Right renal pelvis (tissue), 4 donors: Measurements from ENCODE around the gene ALDH3B2. TPM values are rescaled to one million over a fixed set of nuclear protein-coding genes. Genes with fewer than 3 reads are reported as not detected.
"Not testable (repeated sequence)": the region's sequence is repeated elsewhere in the genome, so short reads cannot be mapped to it uniquely, and the experiment has no call there.

Experiments
- DNase-seq, 4 donors: peaks; one replicate each; pipeline ENCODE4 v3.0.0-alpha.2; 2013; ENCODE audit warnings: low read depth in 4 of 4, low spot score in 3 of 4, missing footprints in 1 of 4
- polyA plus RNA-seq, 4 donors: library from polyadenylated mRNA; unstranded; fragments of 120-200 nt; gene quantifications; one replicate each; pipeline ENCODE4 v1.2.1, GENCODE V29; 2013; ENCODE audit not compliant: insufficient read length in 4 of 4

ALDH3B2 gene
- polyA plus RNA-seq, 4 donors: 1.9 to 4.8 (median 3.1) TPM

DNA sequence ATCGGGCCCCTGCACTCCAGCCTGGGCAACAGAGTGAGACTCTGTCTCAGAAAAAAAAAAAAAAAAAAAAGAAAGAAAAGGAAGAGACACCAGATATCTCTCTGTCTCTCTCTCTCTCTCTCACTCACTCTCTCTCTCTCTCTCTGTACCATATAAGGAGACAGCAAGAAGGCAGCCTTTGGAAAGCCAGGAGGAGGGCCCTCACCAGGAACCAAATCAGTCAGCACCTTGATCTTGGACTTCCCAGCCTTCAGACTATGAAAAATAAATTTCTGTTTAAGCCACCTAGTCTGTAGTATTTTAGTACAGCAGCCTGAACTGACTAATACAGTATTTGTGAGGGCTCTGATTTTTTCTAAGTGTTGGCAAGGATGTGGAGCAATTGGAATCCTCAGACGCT, 13.6 kb upstream of the ALDH3B2 start:
- DNase-seq: no peak

DNA sequence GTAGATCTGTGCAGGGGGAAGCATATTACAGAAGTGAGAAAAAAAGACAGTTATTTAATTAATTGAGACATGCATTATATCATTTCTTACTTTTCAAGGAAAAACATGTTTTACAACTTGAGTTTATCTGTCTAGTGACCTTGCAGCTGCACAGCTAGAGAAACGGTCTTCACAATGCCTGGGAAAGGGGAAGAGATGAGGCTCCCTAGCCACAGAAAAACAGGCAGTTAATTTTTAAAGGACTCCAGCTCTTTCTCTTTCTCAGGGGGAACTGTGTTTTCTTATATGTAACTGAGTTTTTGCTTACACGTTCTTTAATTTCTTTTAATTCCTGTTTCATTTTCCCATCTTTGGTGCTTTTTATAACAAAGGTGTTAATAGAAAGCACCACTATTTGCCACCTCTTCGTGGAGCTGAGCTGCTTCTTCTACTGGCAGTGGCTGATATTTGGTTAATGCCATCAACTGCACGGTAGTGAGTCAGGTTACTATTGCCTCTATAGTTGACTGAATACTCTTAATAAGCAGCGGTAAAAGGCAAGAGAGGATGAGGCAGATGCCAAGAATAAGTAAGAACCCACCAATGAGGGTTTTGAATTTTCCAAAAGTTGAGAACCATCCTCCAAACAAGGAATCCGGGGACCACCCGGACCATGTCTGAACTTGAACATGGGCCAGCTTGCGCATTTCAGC, 11.4 kb upstream of the ALDH3B2 start:
- DNase-seq: not testable (repeated sequence)

DNA sequence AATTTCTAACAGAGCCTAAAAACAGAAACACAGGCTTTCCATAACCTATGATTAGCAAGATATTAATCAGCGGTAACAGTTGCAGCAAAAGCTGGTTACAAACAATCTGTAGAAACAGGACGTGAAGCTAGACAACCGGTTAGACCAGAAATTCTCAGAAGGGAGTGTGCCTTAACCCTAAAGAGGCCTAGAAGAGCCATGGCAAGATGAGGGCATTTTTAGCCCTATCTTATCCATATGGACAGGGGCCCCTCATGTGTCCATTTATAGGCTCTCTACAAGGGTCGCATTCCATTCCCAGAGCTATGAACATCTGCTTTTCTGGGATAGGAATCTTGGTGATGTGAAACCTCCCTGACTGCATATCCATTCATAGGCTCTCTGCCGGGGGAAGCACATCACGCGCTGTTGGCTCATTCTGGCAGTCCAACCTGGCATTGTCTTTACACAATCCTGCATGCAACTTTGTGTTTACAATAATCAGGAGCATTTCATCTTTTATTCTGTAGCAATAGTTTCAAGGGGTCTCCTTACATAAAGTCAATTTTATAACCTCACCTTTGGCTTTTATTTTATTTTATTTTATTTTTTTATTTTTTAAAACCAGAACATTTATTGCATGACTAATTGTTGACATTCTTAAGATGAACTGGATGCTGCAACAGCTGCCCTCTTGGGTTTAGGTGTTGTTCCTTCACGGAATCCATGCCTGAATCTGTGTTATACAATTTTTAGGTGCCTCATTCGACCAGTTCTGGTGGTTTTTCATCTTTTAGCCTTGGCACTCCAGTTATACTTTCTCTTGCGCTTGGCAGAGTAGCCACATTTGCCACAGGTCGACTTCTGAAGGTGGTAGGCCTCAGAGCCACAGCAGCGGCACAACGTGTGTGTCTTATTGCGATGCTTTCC, 8.0 kb upstream of the ALDH3B2 start:
- not testable (repeated sequence) for DNase-seq

DNA sequence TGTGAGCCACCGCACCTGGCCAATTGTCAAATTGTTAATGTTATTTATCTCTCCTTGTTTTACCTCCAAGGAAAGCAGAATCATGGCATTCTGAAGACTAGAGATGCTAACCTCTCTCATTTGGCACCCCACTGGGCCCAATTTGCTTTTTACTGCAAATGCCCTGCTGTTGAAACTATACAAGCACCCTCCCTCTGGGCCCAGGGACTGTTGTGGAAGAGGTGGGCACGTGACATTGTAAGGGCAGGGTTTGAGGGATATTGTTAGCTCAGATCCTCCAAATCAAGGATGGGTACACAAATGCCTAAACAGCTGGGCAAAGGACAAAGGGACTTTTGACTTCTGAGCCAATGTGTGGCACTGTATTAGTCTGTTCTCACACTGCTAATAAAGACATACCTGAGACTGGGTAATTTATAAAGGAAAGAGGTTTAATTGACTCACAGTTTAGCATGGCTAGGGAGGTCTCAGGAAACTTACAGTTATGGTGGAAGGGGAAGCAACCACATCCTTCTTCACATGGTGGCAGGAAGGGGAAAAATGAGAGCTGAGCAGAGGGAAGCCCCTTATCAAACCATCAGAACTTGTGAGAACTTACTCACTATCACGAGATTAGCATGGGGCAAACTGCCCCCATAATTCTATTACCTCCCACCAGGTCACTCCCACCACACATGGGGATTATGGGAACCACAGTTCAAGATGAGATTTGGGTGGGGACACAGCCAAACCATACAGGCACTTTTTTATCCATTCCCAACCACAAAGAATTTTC, 6.5 kb upstream of the ALDH3B2 start:
- no peak for DNase-seq

DNA sequence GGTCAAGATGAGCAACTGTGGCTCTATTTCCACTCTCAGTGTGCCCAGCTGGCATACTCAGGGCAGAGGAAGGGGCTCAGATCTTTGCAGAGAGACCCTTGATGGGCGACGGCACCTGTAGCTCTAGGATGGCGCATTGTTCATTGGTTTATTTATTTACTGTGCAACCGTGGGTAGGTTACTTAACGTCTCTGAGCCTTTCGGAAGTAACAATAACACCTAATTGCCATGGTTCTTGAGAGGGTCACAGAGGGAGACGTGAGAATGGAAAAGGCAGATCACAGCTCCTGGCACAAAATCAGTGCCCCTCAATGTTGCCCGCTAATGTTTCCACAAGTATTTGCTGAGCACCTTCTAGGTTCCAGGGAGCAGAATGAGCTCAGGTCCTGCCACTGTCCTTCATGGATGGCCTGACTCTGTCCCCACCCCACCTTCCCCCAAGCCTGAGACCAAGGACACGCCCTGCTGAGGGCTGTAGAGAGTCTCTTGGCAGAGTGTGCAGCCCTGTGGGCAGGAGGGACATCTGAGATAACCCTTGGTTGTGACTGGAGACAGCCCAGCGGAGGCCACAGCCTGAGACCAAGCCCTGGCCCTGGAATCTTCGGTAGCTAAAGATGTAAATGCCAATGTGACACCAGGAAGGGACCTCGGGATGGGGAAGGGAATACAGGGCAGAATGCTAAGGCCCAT, 780 bp upstream of the ALDH3B2 start:
- no peak for DNase-seq

DNA sequence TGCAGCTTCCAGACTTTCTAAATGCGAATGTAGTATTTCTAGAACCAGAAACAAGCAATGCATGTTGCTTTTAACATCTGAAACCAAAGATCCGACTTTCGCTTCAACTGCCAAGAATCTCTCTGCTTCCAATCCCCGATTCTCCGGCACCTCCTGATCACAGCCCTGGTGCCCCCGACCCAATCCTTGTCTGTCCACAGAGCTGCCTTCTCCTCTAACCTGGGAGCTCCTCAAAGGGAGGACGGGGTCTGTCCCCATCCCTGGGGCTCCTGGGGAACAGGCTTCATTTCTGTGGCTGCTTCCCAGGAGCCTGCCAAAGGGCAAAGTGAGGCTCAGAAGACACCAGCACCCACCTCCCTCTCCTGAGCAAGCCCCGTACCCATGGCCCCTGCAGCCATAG, 521 bp downstream of the ALDH3B2 start:
- no peak for DNase-seq

DNA sequence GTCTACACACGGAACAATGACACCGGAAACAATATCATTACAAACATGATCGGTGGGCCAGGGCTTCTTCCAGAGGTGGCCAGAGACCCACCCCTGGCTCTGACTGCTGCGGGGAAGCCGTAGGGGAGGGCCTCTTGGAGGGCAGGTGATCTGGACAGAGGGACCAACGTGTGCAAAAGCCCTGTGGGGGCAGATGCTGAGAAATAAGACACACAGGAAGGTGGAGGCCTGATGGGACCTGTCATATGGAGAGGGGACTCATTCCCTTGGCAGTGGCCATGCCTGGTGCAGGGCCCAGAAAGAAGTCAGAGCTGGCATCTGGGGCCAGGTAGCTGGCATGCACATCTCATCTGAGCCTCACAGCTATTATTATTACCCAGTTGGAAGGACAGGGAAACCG, 1.1 kb downstream of the ALDH3B2 start:
- no peak for DNase-seq

DNA sequence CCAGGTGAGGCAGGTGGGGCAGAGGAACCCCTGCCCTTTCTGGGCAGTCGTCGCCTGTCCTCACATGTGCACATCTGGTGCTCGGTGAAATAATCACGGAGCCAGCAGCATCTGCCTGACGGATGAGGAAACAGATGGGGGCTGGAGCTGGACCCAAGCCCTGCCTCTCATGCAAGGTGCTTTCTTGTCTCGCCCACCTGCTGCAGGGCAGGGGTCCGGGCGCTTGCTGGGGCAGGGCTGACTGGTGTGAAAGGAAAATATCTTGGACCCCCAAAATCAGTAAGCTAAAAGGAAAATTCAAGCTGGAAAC, 3.3 kb downstream of the ALDH3B2 start:
- no peak for DNase-seq

DNA sequence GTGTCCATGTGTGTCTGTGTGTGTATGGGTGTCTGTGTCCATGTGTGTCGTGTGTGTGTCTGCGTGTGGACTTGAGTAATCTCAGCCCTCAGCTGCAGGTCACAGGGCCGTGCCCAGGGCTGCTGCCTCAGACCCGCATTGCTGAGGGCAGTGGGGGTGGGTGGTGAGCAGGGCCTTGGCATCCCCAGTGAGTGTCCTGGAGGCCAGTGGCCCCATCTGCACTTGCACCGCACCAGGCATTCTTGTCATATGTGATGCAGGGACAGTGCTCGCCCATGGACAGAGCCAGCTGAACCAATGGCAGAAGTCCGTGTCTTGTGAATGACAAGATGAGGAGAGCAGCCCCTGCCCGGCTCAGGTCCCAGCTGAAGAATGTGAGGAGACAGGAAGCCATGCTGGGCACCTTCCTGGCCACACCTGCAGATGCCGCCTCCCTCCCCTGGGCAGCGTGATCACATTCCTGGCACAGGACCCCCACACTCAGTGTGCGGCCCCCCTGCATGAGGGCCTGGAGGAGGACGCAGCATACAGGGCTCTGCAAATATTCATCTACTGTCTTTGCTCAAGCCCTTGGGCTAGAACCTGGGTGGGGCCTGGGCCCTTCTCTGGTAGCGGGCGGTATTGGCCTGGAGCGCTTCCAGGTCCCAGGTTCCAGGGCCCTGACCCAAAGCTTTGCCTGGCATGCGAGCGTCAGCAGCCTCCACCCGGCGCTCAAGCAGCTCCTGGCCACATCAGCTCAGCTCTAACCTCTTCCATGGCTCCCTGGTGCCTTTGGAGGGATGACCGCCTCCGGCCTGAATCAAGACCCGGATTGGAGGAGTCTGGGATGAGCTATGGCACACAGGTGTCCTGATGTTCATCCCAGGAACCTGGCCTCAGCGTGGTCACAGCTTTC, 3.9 kb downstream of the ALDH3B2 start:
- no peak for DNase-seq

DNA sequence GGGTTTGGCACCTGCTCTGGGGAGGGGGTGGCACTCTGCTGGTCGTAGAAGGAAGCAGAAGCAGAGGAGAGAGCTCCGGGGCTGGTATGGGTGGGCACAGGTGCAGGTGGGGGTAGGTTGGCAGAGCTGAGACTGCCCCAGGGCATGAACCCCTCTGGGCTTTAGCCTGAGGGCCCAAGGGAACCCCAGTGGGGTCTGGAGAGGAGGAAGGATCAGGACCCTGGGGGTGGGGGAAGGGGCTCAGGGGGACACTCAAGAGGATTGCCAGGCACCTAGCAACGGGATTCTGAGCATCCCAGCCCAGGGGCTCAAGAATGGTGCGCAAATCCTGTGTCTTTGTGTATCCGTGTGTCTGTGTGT, 6.3 kb downstream of the ALDH3B2 start:
- no peak for DNase-seq

DNA sequence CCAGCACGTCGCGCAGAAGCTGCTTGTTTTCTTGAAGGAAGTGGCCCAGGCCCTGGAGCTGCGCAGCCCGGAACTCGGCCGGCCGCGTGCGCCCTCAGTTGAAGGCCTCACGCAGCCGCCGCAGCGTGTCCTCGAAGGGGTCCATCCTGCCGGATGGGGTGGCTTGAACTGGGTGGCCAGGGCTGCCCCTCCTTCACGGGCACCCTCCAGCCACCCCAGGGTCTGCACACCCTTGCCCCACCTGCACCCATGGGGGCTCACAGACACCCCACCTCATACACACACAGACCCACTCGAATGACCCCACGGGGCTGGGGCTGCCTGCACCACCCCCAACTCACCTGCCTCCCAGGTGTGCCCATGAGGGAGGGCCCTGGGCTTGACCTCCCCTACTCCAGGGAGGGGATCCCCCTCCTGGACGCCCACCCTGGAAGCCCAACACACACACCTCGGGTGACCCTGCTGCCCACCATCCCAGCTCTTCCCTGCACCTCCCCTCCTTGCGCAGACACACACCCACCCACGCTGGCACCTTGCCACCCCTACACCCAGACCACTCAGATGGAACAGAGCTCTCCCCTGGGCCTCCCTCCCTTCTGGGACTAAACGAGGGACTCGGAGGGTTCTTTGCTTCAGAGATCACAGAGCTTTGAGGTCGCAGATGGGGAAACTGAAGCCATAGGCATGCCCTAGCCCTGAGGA, 6.8 kb downstream of the ALDH3B2 start:
- peak in 3 of 4 donors; percentile 23 to 60 (median 31) for DNase-seq

DNA sequence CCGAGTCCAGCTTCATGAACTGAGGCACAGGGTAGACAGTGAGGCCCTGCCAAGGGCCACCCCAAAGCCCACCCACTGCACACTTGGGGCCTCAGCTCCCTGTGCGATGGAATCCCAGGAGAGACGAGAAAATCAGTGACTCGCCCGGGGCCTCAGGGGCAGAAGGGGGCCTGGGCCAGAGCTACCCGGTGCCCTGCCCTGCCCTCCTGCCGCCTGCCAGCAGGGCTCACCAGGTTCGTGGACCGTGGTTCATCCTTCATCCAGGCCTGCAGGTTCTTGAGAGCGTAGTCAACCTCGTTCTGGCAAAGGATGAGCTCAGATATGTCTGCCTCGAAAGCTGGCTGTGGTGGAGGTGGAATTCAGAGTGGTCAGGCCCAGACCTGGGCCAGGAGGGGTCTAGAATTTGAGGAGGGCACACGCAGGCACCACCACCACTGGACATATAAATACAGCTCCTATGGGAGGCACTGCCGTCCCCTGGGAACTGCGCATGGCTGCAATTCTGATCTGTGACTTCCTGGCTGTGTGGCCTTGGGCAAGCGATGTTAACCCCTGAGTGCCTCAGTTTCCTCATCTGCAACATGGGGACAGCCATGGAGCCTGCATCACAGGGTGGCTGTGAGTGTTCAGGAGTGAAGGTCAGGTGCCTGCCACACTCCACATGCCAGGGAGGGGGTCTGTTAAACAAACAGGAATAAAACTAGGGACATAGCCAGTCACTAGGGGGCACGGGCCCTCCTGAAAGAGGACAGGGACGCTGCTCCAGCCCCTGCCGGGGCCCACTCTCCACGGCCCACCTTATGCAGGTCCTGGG, 7.5 kb downstream of the ALDH3B2 start:
- DNase-seq: no peak

DNA sequence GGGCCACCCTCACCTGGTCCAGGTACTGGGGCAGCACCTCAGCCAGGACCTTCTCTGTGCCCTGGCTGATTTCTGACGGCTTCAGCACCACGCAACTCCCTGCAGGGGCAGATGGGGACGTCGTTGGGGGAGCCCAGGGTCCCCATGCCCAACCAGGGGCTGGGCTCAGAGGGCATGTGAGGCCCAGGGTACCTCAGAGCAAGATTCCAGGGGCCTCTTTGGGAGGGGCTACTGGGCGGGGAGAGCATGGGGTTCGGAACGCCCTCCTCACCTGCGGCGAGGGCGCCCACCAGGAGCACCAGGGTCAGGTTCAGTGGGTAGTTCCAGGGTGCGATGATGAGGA, 8.1 kb downstream of the ALDH3B2 start:
- no peak for DNase-seq

DNA sequence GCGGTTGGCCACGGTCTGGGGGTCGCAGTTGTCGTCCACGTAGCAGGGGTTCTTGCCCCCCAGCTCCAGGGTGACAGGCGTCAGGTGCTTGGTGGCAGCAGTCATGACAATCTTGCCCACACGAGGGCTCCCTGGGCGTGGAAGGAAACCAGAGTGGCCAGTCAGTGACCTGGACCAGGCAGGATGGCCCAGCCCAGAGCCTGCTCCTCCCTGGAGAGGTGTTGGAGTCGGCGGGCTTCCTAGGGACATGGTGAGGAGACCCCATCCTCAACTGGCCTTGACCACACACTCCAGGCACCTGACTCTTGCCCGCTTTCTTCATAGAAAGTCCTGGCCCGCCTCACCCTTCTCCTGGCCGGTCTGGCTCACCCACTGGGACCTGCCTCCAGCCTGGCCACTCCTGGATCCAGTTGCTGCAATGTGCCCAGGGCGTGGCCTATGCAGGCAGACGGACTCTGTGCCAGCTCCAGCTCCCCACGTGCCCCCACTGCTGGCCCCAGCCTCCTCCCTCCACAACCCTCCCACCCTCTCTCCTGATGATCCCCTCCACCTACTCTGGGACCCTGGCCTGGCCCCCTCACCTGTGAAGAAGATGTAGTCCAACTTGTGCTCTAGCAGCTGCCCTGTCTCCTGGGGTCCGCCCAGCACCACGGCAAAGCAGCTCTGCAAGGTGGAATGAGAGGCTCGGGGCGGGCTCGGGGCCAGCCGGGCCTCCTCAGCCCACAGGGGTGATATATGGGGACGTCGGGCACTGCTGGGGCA, 8.7 kb downstream of the ALDH3B2 start:
- DNase-seq: no peak

DNA sequence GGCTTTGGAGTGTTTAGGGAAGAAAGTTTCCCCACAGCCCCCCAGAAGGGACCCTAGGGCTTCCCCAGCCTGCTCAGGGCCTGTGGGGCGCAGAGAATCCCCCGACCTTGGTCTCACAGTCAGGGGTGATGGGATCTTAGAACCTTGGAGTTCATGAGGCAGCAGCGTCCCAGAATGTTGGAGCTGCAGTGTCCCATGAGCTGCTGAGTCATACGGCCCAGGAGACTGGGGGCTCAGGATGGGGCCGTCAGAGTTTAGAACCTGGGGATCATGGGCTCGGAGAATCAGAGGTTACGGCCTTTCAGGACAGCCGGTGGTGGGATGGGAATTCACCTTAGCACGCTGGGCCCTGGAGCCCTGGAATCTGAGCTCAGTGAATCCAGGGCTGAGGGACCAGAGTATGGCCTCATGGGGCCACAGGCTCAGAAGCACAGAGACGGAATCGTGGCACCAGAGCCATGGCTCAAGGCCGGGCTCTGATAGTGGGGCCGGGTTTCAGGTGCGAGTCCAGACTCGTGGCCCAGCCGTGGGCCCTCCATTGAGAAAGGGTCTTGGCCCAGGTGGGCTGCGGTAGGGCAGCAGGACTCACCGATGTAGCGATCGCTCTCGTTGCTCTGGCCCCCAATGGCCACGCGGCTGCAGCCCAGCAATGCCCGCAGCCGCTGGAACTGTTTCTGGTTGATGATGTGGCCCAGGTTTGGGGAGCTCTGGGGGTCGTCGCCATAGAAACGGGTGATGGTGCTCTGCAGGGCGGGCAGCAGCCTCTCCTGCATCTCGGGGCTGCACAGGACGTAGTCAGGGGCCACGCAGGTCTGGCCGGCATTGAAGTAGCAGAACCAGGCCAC, 9.5 kb downstream of the ALDH3B2 start:
- no peak for DNase-seq

DNA sequence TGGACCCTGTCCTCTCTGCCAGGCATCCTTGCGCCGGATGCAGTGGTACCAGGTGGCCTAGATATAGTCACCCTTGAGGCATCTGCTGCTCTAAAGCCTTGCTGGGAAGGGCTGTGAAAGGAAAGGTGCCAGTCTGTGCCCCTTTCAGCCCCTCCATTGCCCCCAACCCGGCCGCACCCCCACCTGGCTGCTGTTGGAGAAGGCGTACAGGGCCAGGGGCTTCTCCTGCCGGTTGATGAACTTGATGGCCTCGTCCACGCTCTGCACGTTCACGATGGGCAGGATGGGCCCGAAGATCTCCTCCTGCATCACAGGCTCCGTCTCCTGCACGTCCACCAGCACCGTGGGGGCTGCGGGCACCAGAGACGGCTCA, 10.2 kb downstream of the ALDH3B2 start:
- no peak for DNase-seq
